Muscle layer of colon (tissue), 2 donors: Measurements from ENCODE around the gene MAGEA8.
"Not testable (repeated sequence)": the region's sequence is repeated elsewhere in the genome, so short reads cannot be mapped to it uniquely, and the experiment has no call there.

Source experiments
- H3K27ac ChIP-seq: one replicate; pipeline ENCODE4 v1.7.0; 2013; ENCODE audit warnings: low read depth, mild to moderate bottlenecking, low read length, moderate library complexity
- H3K27me3 ChIP-seq, 2 donors: one replicate each; pipeline ENCODE4 v1.7.0; 2013; ENCODE audit warnings: low read length in 2 of 2, mild to moderate bottlenecking in 2 of 2; ENCODE audit not compliant: insufficient read depth in 2 of 2, control insufficient read depth in 1 of 2
- H3K36me3 ChIP-seq: one replicate; pipeline ENCODE4 v1.7.0; 2013; ENCODE audit warnings: mild to moderate bottlenecking, low read length; ENCODE audit not compliant: insufficient read depth
- H3K4me1 ChIP-seq: one replicate; pipeline ENCODE4 v1.7.0; 2013; ENCODE audit warnings: mild to moderate bottlenecking, low read length; ENCODE audit not compliant: insufficient read depth
- H3K4me3 ChIP-seq, 2 donors: one replicate each; pipeline ENCODE4 v1.7.0; 2013; ENCODE audit warnings: low read length in 2 of 2, low read depth in 1 of 2, mild to moderate bottlenecking in 1 of 2, moderate library complexity in 1 of 2
- H3K9ac ChIP-seq: one replicate; pipeline ENCODE4 v1.7.0; 2013; ENCODE audit warnings: low read length
- H3K9me3 ChIP-seq: one replicate; pipeline ENCODE4 v1.7.0; 2013; ENCODE audit warnings: mild to moderate bottlenecking, low read length
- donor health status: abdominal sarcoma.
- donor health status: Adenocarcinoma of cecum.

The MAGEA8 gene, protein sequence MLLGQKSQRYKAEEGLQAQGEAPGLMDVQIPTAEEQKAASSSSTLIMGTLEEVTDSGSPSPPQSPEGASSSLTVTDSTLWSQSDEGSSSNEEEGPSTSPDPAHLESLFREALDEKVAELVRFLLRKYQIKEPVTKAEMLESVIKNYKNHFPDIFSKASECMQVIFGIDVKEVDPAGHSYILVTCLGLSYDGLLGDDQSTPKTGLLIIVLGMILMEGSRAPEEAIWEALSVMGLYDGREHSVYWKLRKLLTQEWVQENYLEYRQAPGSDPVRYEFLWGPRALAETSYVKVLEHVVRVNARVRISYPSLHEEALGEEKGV

DNA sequence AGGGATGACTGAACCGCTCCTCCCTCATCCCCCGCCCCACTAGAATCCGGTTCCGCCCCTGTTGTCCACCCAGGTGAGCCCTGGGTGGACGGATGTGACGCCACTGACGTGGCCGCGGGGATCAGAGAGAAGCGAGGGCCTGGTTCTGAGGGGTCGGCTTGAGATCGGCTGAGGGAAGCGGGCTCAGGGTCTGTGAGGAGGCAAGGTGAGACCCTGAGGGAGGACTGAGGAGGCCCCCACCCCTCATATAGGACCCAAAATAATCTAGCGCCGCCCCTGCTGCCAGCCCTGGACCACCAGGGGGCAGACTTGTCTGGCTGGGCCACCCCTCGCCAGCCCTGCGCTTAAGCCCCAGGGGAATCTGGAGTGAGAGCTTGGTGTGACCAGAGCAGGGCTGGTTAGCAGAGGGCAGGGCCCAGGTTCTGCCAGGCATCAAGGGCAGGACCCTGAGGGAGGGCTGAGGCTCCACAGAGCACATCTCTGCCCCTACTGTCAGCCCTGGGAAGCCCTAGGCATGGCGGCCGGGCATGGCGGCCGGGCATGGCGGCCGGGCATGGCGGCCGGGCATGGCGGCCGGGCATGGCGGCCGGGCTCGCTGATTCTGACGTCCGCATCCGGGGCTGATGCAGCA, at the start of gene MAGEA8:
Gene MAGEA8, plus strand, starts transcription at position 103 of the 631 bp plus-strand sequence. CDS start 3,090 bp downstream, outside the sequence.
- no peak within 1 kb of the TSS for H3K4me3 ChIP-seq
- no peaks in the 10 kb centered on the region for H3K9me3 ChIP-seq
- no peaks in the 10 kb centered on the region for H3K36me3 ChIP-seq
- no peak within 1 kb of the TSS for H3K9ac ChIP-seq
- no peak within 1 kb of the TSS for H3K27ac ChIP-seq
- no peaks in the 10 kb centered on the region for H3K4me1 ChIP-seq
- H3K27me3 ChIP-seq: no peaks in the 10 kb centered on the region

DNA sequence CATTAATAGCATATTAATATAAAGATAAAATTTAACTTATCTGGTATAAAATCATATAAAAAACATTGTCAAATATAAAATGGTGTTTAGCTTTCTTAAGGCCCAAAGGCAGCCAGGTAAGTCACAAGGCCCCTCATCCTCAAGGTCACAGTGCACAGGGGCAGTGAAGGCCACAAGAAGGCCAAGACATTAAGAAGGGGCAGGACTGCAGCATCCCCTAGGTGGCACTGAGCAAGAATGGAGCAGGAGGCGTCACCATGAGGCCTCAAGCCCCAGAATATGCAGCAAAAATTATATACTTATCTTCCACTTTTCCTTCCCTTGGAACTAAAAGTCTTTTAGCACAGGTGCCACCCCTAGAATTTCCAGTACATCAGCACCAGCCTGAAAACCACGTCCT, 49.5 kb upstream of the MAGEA8 start:
- Histone ChIP-seq H3K36me3 (no peaks in the 10 kb centered on the region), H3K9ac (no peak overlapping the region), H3K27me3 (peaks cover 0 to 4% of the 10 kb centered on the region in 2 donors), H3K27ac (no peak overlapping the region), H3K4me1 (no peaks in the 10 kb centered on the region), H3K4me3 (no peak overlapping the region), H3K9me3 (no peaks in the 10 kb centered on the region)

DNA sequence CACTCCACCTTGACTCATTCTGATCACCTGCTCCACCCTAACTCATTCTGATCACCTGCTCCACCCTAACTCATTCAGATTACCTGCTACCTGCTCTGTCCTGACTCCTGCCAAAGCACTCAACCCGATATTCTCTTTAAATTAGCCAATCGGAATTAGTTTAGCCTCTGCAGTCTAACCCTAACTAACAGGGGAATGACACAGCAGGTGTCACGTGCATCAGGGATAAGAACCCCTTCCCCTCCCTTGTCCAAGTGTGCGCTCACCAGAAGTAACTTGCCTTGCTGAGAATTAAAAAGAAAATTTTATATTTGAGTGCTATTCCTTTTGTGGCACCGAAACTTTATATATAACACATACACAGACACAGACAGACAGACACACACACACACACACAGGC, 44.3 kb upstream of the MAGEA8 start:
- H3K27ac ChIP-seq, H3K27me3 ChIP-seq, H3K4me1 ChIP-seq, H3K4me3 ChIP-seq, H3K9me3 ChIP-seq, H3K36me3 ChIP-seq, H3K9ac ChIP-seq: not testable (repeated sequence)

DNA sequence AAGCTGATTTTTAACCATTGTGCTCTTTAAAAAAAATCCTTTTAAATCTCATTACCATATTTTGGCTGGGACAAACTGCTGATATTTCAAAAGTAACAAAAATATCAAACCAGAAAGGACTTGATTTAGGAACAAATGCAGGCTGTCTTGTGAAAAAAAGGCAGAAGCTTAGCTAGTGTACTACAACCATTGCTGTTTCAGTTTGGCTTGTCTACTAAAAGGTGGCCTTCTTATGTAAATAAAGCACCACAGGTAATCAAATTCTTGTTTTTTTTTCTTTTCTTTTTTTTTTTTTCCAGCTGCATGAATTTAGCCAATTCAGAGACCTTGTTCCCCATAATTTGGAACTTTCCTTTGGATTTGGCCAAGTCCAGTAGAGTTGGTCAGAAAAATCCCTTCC, 43.8 kb upstream of the MAGEA8 start:
- Histone ChIP-seq H3K27me3 (no peaks in the 10 kb centered on the region), H3K9me3 (no peaks in the 10 kb centered on the region), H3K27ac (no peak overlapping the region), H3K4me1 (no peaks in the 10 kb centered on the region), H3K4me3 (no peak overlapping the region), H3K9ac (no peak overlapping the region), H3K36me3 (no peaks in the 10 kb centered on the region)

DNA sequence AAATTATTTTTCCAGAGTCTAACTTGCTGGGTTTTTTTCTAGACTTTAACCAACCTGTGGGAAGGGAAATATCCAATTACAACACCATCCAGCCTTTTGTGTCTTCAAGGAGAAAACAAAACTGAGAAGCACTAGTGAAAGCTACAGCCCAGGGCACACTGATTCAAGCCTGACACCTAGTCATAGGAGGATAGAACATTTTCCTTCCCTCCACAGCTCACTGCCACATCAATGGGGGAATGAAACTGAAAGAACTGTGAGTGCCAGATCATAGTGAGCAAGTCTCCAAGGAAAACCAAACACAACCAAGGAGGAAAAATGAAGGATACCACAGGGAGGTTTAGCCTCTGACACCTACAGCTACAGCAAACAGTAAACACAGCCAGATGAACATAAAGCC, 43.3 kb upstream of the MAGEA8 start:
- Histone ChIP-seq H3K36me3 (no peaks in the 10 kb centered on the region), H3K9me3 (no peaks in the 10 kb centered on the region), H3K4me3 (no peak overlapping the region), H3K9ac (no peak overlapping the region), H3K4me1 (no peaks in the 10 kb centered on the region), H3K27ac (no peak overlapping the region), H3K27me3 (no peaks in the 10 kb centered on the region)

DNA sequence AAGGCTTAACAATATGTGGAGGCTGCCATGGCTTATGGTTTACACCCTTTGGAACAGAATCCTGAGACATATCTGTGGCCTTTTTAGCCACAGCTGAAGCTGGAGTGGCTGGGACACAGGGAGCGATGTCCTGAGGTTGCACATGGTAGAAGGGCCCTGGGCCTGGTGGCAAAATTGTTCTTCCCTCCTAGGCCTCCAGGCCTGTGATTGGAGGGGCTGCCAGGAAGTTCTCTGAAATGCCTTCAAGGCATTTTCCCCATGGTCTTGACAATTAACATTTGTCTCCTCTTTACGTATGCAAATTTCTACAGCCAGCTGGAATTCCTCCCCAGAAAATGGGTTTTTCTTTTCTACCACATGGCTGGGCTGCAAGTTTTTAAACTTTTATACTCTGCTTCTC, 39.1 kb upstream of the MAGEA8 start:
- H3K9me3 ChIP-seq: no peaks in the 10 kb centered on the region
- no peaks in the 10 kb centered on the region for H3K36me3 ChIP-seq
- no peak overlapping the region for H3K27ac ChIP-seq
- no peak overlapping the region for H3K9ac ChIP-seq
- no peak overlapping the region for H3K4me3 ChIP-seq
- no peaks in the 10 kb centered on the region for H3K4me1 ChIP-seq
- H3K27me3 ChIP-seq: no peaks in the 10 kb centered on the region

DNA sequence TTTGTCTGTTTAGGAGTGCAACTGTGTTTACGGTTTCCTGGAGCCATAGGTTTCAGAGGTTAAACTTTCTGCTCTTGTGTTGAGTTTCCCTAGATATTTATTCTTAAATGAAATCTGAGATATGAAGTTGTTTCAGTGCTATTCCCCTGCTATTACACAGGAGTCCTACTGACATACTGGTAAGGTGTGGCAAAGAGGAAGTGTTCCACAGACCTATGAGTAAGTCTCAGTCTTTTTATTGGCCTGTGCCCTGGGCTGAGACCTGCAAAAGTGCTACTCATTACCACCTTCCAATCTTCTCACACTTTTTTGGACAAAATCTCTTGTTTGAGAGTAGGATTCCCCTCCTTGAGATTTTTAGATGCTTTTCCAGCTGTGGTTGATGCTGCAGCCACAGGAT, 35.6 kb upstream of the MAGEA8 start:
- Histone ChIP-seq H3K9me3 (no peaks in the 10 kb centered on the region), H3K36me3 (no peaks in the 10 kb centered on the region), H3K4me3 (no peak overlapping the region), H3K9ac (no peak overlapping the region), H3K4me1 (no peaks in the 10 kb centered on the region), H3K27me3 (peaks cover 0 to 5% of the 10 kb centered on the region in 2 donors), H3K27ac (no peak overlapping the region)

DNA sequence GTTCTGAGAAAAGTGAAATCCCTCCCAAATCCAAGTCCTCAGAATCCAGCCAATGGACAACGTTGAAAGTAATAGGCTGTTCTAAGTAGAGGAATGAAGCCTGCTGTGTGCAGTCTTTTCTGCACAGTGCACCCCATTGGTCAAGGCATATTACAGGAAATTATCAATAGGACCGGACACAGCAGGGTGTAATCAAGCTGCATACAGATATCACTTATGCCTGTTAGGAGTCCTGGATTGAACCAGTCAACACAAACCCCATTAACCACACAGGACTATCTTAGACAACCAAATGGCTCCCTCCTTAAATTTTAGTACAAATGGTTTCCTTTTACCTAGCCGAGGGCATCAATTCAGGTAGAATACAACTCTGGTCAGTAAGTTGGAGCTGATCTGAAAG, 34.2 kb upstream of the MAGEA8 start:
- peaks cover 0 to 6% of the 10 kb centered on the region in 2 donors for H3K27me3 ChIP-seq
- H3K9me3 ChIP-seq: no peaks in the 10 kb centered on the region
- no peak overlapping the region for H3K4me3 ChIP-seq
- H3K36me3 ChIP-seq: no peaks in the 10 kb centered on the region
- no peaks in the 10 kb centered on the region for H3K4me1 ChIP-seq
- H3K9ac ChIP-seq: no peak overlapping the region
- H3K27ac ChIP-seq: no peak overlapping the region

DNA sequence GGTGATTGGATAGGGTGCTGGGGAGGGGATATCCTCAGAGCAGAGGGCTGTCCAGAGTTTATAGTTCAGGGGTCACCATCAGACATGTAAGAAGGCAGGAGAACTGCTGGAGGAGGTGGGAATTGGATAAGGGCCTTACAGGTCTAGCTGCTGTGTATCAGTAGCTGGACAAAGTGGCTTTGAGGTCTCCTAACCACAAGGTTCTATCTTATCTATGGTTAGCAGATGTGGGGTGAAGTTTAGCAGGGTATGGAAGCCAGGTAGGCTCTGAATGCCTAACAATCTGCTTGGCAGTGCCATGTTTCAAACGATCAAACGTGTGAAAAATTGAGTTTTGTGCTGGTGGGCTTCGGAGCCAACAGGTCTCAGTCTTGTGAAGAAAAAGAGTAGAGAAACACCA, 32.1 kb upstream of the MAGEA8 start:
- no peak overlapping the region for H3K4me3 ChIP-seq
- H3K9ac ChIP-seq: no peak overlapping the region
- no peaks in the 10 kb centered on the region for H3K36me3 ChIP-seq
- no peaks in the 10 kb centered on the region for H3K4me1 ChIP-seq
- H3K27ac ChIP-seq: no peak overlapping the region
- H3K27me3 ChIP-seq: peaks cover 0 to 6% of the 10 kb centered on the region in 2 donors
- H3K9me3 ChIP-seq: no peaks in the 10 kb centered on the region

DNA sequence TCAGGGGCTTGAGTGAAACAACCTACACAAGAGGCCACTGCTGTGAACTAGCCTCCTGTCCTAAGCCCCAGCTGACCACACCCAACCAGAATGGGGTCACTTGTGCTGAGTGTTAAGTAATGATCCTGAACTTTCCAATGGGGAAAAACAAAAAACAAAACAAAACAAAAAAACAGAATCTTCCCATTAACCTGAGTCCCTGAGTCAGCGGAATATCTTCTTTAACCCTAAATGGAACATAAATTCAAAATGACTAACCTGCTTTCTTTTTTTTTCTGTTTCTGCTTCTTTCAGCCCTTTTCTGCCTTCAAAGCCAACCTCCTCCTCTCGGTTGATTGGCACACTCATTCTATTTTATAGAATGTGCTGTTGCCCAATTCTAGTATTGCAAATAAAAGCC, 31.2 kb upstream of the MAGEA8 start:
- Histone ChIP-seq H3K4me3 (no peak overlapping the region), H3K27me3 (peaks cover 0 to 6% of the 10 kb centered on the region in 2 donors), H3K4me1 (no peaks in the 10 kb centered on the region), H3K9me3 (no peaks in the 10 kb centered on the region), H3K27ac (no peak overlapping the region), H3K9ac (no peak overlapping the region), H3K36me3 (no peaks in the 10 kb centered on the region)

DNA sequence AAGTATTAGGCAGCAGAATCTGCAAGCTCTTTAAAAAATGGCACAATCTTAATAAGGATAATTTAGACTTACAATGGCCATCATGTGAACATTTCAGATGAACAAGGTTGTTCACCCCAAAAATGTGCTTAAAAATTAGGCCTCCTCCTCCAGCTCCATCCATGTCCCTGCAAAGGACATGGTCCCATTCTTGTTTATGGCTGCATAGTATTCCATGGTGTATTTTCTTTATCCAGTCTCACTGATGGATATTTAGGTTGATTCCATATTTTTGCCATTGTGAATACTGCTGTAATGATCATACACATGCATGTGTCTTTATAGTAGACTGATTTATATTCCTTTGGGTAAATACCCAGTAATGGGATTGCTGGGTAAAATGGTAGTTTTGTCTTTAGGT, 29.1 kb upstream of the MAGEA8 start:
- Histone ChIP-seq H3K4me1 (no peaks in the 10 kb centered on the region), H3K9me3 (no peaks in the 10 kb centered on the region), H3K36me3 (no peaks in the 10 kb centered on the region), H3K4me3 (no peak overlapping the region), H3K27me3 (peaks cover 0 to 6% of the 10 kb centered on the region in 2 donors), H3K27ac (no peak overlapping the region), H3K9ac (no peak overlapping the region)

DNA sequence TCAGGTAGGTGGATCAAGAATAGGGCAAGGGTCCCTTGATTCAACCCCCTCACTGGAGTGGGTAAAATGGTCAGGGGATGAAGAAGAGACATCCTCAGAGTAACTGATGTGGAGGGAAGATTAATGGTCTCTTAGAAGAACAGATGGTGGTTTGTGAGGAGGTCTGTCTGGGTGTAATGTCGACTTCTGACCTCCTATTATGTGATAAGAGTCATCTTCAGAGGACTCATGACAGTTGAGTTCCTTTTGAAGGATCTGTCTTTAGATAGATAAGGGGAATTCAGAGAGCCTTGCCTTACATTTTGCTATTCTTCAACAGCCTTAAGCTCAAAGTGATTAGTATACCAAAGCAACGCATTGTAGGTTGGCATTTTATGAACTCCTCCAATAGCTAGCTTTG, 27.1 kb upstream of the MAGEA8 start:
- Histone ChIP-seq H3K4me1 (no peaks in the 10 kb centered on the region), H3K27me3 (peaks cover 0 to 6% of the 10 kb centered on the region in 2 donors), H3K4me3 (no peak overlapping the region), H3K9ac (no peak overlapping the region), H3K27ac (no peak overlapping the region), H3K9me3 (no peaks in the 10 kb centered on the region), H3K36me3 (no peaks in the 10 kb centered on the region)
